CD4-positive, alpha-beta T cell treated with Interleukin-17A for 1 hour (primary cell): Measurements from ENCODE around the gene FBN2.

Source experiments
- DNase-seq: peaks from one replicate; pipeline ENCODE4 v3.0.0-alpha.2; 2020

The FBN2 gene

DNA sequence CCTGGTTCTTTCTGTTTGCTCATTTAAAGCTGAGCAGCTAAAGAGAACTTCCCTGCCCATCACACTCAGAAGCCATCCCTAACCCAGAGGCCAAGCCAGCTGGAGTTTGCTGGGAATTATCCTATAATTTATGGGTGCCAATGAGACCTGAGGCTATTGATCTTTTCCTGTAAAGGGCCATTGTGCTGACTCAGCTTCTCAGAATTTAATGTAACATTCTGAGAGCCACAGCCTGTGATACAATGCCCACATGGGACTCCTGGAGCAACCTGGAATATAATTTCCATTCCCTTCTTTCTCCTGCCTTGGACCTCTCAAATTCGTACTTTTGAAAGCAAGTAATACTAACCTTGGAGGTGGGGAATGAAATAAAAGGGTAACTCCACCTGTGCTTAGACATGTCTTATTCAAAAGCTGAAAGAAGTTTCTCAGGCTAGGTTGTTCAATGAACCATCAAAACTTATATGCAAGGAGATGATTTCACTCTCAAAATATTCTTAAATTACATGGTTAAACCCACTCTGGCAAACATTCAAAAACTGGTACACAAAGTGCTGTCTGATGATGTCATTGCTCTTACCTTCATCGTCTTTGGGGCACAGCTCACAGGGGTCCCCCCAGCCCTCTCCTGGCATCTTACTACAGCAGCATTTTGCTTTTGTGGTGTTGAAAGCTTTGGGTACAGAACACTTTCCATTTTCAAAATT is 247.7 kb downstream of the FBN2 start:
- DNase-seq, result no peak

DNA sequence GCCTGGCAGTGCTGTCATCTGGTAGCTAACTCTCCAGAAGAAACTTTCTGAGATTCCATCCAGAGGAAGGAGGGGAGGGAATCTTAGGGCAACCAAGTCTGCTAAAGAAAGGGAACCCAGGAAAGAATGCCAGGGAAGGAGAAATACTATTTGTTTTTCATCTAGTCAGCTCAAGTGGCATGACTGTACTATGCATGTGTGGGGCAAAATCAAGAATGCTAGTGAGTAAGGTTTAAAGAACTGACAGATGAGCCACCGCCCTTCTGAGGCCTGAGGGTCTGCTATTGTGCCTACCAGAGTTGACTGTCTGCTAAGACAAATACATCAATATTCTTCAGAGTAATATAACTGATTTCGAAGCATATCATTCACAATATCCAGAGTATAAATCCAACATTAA is 250.3 kb downstream of the FBN2 start:
- DNase-seq, result no peak

DNA sequence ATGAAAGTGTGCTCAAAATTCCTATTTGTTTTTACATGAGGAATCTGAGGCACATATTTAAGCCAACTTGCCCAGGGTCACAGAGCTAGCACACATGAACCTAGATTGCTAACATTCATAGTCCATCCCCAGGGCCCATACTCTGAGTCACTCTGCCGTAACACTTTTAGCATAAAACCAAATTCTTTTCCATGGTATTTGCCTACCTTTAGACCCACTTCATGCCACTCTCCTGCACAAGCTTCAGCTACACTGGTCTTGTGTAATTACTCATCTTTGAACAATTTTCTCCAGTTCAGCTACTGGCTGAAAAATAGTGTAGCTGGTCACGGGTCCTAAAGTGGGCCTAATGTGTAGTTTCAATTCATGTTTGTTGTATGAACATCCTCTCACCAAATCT is 253.8 kb downstream of the FBN2 start:
- no peak for DNase-seq

DNA sequence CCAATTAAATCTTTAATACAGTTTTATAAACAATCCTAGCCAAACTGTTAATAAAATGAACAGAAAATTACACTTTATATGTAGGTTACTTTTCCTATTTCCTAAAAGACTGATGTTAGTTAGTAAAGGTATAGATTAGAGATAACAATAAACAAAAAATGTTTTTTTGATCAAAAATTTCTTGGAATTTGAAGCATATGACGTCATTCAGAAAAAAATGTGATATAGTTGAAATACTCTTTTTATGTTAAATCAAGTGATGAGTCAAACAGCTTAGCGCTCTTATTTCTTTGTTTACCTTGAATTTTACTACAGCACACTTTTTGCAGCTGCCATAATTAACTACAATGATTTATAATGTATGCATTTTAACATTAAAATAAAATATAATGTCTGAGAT is 258.7 kb downstream of the FBN2 start:
- DNase-seq, result no peak

DNA sequence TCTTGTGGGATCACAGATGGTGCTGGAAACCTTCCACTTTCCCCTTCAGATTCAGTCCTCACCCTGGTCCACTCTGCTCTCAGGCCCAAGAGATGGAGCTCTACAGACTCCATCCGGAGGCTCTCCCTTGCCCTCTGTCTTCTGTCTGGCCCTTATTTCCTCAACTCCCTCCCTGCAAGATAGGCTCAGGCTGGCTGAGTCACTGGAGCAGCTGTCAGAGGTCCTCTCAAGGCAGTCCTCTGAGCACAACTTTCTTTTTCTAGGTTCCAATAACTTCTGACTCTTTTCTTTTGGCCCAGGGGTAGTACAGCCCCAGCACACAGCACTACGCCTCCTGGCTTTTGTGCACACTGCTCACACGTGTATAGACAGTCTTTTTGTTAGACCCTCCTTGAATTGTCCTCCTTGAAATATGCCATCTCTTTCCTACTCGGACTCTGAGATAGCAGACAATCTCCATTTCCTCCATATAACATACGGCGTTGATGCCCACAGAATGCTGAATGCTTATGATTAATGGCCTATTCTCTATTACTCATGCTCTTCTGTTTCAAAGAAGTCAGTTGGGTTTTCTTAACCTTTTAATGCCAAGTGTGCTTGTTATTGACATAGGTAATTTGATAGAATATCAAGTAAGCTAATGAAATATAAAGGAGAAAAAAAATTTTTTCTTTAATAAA is 261.4 kb downstream of the FBN2 start:
- no peak for DNase-seq

DNA sequence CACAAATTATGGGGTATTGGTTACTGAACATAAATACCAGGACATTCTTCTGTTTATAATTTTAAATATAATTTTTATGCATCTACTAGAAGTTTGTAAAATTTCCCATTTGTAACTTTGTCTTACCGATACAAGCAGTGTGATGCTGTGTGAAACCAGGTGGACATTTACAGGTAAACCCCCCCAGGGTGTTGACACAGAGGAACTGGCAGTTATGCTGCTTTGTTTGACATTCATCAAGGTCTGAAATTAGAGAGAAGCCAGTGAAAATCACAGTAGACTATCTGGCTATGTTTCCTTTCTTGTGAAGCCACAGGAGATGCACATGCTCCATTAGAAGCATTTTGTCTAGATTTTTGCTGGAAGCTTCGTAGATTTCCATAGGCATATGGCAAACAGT is 263.6 kb downstream of the FBN2 start:
- no peak for DNase-seq

DNA sequence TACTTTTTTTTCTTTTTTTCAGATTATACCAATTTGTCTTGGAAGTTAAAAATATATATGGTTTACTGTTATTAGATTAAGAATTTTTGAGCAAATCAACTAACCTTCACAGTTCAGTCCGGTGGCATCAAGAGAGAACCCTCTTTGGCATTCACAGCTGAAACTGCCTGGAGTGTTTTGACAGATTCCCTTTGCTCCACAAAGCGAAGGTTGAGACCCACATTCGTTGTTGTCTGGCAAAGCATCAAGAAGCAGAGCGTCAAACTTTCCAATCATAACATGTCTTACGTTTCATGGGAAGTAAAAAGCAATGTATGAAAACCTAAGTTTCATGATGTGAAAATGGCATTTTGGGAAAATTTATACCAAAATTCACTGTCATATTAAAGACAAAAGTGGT is 264.3 kb downstream of the FBN2 start:
- DNase-seq, result no peak

DNA sequence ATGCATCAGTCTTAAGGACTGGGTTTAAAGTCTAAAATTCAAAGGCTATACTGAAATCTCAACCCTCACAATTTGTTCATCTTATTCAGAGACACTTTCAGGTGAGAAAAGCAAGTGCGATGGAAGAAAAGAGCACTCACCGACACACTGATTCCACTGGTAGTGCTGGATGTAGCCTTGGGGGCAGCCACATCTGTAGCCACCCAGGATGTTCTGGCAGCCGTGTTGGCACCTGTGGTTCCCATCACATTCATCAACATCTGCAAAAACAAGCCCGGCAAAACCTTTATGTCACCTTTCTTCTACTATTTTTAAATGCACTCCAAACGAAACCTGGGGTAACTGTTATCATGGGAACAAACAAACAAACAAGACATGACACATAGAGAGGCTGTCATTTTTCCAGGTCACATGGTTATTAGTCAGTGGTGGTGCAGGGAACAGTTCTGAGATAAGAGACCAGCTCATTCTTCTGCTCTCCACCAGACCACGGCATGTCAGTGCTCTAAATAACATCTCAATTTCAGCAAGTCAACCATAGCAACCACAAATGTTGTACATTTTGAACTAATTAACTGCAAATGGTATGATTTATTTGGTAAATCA is 266.1 kb downstream of the FBN2 start:
- no peak for DNase-seq

DNA sequence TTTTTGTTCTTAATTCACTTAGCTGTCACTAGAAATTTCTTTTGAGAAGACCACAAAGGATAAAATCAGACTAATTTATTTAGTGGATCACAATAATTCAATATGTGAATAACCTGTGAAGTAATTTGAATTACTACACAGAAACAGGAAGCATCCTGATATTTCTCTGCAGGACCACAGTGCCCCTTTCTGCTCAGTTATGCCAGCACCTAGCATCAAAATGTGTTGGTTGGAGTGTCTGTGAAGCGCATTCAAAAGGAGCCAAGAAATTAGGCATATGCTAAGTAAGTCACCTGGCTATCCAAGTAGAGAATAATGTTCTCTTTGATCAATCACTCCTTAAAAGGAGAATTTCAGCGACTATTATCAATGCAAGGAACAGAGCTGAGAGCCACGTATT is 267.0 kb downstream of the FBN2 start:
- no peak for DNase-seq

DNA sequence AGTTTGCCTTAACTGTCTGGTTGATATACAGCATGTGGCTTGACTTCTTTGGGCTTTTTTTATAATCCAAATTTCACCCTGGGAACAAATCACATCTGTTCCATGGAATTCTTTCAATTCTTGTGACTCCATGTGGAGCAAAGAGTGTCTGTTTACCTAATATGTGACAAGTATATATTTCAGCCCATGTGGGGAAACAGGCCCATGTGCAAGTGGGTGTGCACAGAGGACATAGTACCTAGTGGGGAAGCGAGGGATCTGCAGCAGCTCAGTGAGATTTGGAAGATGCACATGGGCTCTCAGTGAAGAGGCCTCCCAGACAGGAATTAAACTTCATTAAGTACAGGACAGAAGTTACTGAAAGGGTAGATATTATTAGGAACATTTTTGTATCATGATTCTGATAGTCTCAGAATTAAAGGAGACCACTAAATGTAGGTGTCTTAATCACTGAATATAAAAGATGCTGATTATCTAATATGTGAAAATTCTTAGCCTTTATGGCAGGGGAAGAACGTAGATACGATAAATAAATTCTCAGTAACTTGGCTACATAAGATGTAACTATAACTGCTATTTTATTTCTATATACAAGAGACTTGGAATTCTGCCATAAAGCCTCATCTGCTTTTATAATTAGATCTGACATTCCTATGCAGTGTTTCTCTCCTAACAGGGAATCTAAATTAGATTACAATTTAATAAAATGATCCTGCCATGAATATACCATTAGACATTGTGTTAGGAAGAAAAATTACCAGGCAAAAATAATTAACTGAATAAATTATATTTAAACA is 273.3 kb downstream of the FBN2 start:
- no peak for DNase-seq

DNA sequence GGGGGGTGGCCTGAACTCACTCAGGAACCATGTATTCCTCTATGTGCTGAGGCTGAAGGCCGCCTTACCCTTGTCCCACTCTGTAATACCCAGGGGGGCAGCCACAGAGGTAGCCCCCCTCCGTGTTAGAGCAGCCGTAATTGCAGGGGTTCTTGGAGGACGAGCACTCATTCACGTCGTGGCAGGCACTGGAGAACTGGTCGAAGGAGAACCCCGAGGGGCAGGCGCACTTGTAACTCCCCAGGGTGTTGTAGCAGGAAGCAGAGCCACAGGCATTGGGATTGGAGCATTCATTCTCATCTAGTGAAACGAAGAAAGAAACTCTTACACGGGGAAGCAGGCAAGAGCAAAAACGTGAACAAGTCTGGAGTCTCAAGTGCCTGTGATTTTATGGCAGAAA is 274.7 kb downstream of the FBN2 start:
- DNase-seq, result no peak

DNA sequence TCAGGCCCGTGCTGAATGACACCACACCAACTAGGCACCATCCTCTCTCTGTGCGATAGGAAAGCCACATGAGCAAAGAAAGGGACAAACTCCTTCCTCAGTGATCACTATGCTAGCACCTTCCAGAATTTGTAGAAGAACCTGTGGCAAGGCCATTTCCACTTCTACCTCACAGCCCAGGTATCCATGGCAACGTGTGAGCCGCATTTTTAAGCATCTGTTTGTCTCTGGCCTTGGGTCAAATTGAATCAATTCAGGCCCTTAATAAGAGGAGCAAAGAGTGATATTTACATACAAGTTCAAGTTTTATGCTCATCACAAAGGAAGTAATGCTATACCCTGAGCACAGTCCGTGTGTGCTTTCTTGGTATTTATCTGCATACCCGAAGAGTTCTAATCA is 275.1 kb downstream of the FBN2 start:
- DNase-seq, result no peak

DNA sequence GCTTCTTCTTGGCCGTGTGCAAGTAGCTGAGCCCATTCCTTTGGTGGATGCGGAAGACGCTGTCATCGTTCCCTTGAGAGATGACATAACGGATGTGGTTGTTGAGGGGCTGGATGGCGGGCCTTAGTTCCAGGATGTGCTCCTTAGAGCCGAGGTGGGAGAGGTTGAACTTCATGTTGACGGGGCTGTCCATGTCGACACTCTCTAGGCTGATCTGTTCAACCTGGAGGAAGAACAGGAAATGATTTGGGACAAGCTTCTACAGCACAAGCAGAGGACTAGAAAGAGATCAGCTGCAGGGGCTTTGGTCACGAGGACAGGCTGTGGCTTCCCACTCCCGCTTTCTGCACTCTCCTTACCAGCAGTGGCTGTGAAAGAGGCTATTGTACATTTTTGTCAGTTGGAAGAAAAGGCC is 278.4 kb downstream of the FBN2 start:
- no peak for DNase-seq

DNA sequence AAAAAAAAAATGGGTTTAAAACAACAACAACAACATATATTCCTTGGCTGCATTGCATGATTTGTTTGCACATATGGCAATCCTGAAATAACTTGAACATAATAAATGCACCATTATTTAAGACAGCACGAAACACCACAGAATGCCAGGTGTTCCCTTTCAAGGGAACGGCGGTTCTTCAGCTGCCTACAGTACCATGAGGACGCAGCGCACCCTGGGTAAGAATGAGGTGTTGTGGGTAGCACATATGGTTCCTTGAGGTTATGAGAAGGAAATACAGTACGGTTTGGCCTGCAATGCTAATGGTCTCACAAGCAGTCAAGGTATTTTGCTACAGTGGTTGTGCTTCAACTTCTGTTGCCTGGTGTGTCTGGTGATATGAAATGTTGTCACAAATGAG is 279.7 kb downstream of the FBN2 start:
- DNase-seq, result no peak

DNA sequence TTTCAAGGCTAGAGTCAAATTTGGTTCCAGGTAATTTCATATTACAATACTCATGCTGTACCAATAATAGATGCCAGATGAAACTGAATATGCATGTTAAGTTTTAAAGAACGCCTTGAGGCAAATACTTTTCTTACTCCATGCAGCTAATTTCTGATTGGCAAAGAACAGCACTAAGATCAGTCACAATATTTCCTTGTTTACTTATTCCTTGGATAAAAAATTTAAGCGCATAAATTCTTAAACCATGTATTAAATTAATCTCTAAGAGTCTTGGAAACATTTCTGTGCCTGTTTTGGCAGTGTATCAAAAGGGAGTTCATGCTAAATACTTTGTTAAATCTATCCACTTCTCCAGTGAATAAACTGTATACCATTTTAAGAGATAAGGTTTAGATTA is 281.0 kb downstream of the FBN2 start:
- no peak for DNase-seq

DNA sequence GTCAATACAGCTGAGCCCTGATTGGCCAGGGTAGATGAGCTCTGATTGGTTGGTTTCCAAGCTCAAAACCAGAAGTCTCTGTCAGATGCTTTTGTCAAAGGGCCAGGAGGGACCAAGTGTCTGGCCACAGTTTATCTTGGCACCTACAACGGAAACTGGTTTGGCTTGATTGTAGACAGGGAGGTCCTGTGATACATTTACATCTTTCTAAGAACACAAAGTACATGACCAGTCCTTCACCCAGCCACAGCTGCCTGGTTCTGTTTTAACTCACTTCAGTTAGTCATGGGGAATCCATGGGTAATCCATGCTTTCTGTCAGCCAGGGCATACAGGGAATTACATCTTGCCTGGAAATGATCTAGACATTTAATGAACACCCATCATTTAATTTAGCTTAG is 283.3 kb downstream of the FBN2 start:
- DNase-seq, result no peak

DNA sequence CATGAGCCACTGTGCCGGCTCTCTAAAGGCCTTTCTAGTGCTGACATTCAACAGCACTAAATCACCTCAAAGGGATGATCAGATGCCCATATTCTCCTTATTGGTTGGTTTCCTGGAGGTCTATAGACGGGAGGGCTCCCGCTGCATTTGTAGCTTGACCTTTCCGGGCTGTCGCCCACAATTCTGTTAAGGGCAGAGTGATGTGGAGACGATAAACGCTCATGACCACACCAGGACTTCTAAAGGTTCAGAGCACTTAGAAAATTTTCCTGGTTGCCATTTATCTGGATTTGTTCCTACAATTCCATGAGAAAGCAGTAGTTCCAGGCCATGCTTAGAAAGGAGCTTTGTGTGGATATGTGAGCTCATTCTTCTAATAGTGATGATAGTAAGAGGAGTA is 284.2 kb downstream of the FBN2 start:
- no peak for DNase-seq

DNA sequence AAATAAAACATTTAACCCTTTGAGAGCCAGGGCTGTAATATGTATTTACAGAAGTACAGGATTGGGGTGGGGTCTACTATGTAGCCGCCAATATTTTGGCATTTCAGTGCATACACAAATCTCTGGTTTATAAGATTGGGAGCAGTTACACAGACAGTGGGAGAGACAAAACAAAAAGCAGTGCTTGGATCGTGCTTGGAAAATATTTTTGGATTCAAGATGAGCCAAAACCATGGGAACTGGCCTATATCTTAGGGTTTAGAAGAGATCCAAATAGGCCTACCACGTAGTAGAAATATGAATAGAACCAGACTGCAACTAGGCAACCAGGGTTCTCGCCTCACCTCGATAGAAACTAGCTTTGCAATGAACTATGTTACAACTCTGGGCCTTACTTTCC is 284.9 kb downstream of the FBN2 start:
- no peak for DNase-seq

DNA sequence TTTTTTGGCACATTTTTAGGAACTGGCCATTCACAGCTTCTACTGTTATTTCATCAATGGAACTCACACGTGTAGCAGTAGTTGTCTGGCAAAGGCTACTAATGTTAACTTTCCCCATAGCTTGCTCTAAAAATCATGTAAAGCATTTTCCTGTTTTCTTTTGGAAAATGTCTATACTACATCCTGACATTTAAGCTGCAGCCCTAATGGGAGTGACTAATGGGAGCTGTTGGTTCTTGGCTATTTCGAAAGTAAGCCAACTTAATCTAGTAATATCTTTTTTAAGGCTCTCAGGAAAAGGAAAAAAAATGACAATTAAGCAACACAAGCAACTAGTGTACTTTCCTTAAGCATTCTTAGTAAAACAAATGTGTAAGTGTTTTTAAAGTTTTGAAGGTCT is 285.3 kb downstream of the FBN2 start:
- no peak for DNase-seq

DNA sequence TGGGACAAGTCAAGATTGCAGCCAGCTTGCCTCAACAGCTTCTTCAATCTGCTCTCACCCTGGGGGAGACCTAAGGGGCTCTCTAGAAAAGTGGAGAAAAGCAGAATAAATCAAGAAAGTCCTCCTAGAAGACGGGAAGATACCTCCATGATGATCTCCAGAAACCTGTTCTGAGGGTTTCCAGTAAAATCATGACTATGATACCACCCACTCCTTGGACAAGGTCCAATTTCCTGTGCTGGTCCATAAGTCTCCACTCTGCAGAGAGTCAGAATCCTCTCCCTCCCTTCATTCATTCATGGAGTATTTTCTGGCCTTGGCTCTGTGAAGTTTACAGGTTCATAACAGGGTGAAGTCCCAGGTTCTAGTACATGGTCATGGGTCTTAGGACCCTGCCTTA is 285.8 kb downstream of the FBN2 start:
- no peak for DNase-seq

DNA sequence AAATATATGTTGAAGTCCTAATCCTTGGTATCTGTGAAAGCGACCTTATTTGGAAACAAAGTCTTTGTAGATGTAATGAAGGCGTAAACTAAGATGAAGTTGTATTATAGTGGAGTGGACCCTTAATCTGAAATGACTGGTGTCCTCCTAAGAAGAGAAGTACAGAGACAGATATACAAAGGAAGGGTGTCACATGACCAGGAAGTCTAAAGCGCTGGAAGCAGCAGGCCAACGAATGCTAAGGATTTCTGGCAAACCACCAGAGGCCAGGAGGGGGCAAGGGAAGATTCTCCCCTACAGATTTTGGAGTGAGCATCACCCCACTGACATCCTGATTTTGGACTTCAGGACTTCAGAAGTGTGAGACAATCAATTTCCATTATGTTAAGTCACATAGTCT is 292.1 kb downstream of the FBN2 start:
- no peak for DNase-seq

DNA sequence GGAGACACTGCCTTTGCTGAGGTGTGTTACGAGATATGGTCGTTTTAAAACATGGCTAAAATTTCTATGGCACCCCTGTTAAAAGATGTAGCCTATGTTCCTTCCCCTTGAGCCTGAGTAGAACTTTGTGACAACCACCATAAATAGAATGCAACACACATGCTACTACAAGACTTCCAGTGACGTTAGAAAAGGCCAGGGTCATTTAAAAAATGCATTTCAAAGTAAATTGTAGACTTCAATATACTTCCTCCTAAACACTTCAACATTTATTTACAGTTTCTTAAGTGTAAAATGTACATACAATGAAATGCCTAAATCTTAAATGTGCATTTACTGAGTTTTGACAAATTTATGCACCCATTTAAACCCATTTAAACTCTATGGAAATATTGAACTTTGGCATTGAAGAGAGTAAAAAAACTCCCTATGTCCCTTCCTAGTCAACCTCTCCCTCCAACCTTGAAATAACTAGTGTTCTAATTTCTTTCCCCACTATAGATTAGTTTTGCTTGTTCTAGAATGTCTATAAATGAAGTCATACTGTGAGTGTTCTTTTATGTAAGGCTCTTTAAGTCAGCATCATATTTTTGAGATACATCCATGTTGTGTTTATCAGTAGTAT is 294.0 kb downstream of the FBN2 start:
- no peak for DNase-seq

DNA sequence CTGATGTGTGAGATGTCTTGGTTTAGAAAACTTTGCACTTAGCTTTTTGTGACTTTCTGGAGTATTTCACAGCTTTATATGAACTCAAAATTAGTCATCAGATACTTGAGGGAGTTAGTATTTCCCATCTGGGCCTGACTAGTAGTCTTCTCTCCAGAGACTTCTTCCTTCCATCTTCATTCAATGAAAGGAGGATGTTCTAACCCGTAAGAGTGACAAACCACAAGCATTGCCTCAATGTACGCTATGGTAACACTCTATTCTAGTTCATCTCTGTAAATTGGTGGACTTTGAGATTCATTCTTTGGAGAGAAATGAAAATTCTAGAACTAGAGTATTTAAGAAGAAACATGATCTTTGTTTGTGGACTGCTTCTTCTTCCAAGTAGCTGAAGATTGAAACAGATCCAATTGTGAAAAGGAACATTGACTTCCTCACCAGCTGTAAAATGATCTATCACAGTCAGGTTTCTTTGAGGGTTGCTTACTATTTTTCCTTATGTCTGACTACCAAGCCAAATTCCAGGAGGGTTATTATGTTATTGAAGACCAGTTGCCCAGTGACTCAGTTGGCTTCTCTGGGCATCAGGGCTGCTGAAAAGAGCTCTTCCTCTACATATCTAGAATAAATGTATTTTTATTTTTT is 296.9 kb downstream of the FBN2 start:
- DNase-seq, result no peak
